HEK293 (cell line): ENCODE measurements around the gene CMPK1.

Source experiments
- CTCF ChIP-seq: fragments of 450-650 bp; formaldehyde crosslinking; IDR thresholded peaks from 2 replicates; pipeline ENCODE4 v1.5.1; 2016; ENCODE audit warnings: missing biosample characterization, missing genetic modification characterization
- PATZ1 ChIP-seq: fragments of 450-650 bp; formaldehyde crosslinking; IDR thresholded peaks from 2 replicates; pipeline ENCODE4 v1.5.1; 2016; ENCODE audit warnings: missing biosample characterization, missing genetic modification characterization
- RBAK ChIP-seq: fragments of 450-650 bp; formaldehyde crosslinking; IDR thresholded peaks from 2 replicates; pipeline ENCODE4 v1.5.1; 2016; ENCODE audit warnings: missing biosample characterization, missing genetic modification characterization
- SALL2 ChIP-seq: fragments of 450-650 bp; formaldehyde crosslinking; IDR thresholded peaks from 2 replicates; pipeline ENCODE4 v1.5.0; 2017; ENCODE audit warnings: missing biosample characterization, mild to moderate bottlenecking, missing genetic modification characterization, borderline replicate concordance
- SCRT1 ChIP-seq: fragments of 450-650 bp; formaldehyde crosslinking; IDR thresholded peaks from 2 replicates; pipeline ENCODE4 v1.5.1; 2016; ENCODE audit warnings: missing biosample characterization, missing genetic modification characterization, borderline replicate concordance
- ZBTB8A ChIP-seq: fragments of 450-650 bp; formaldehyde crosslinking; IDR thresholded peaks from 2 replicates; pipeline ENCODE4 v1.5.1; 2016; ENCODE audit warnings: missing biosample characterization, missing genetic modification characterization
- ZNF335 ChIP-seq: fragments of 450-650 bp; formaldehyde crosslinking; conservative IDR thresholded peaks from 2 replicates; pipeline ENCODE4 v1.5.1; 2016; ENCODE audit warnings: missing biosample characterization, missing genetic modification characterization
- ZNF433 ChIP-seq: fragments of 450-650 bp; formaldehyde crosslinking; IDR thresholded peaks from 2 replicates; pipeline ENCODE4 v1.5.1; 2016; ENCODE audit warnings: missing biosample characterization, missing genetic modification characterization, low read depth
- ZNF529 ChIP-seq: fragments of 450-650 bp; formaldehyde crosslinking; IDR thresholded peaks from 2 replicates; pipeline ENCODE4 v1.5.1; 2017; ENCODE audit warnings: missing genetic modification characterization, missing biosample characterization; ENCODE audit not compliant: insufficient replicate concordance
- ZNF560 ChIP-seq: fragments of 450-650 bp; formaldehyde crosslinking; IDR thresholded peaks from 2 replicates; pipeline ENCODE4 v1.5.1; 2017; ENCODE audit warnings: missing biosample characterization, missing genetic modification characterization, borderline replicate concordance
- ZNF561 ChIP-seq: fragments of 450-650 bp; IDR thresholded peaks from 2 replicates; pipeline ENCODE4 v1.5.1; 2018; ENCODE audit warnings: missing biosample characterization, missing genetic modification characterization, borderline replicate concordance
- ZNF785 ChIP-seq: fragments of 450-650 bp; formaldehyde crosslinking; IDR thresholded peaks from 2 replicates; pipeline ENCODE4 v1.5.1; 2016; ENCODE audit warnings: missing biosample characterization, missing genetic modification characterization
- TF ChIP-seq, protein P1 (sequence below): fragments of 450-650 bp; formaldehyde crosslinking; optimal IDR thresholded peaks from 2 replicates; pipeline ENCODE3; 2016; ENCODE audit warnings: missing biosample characterization, mild to moderate bottlenecking, missing genetic modification characterization

DNA sequence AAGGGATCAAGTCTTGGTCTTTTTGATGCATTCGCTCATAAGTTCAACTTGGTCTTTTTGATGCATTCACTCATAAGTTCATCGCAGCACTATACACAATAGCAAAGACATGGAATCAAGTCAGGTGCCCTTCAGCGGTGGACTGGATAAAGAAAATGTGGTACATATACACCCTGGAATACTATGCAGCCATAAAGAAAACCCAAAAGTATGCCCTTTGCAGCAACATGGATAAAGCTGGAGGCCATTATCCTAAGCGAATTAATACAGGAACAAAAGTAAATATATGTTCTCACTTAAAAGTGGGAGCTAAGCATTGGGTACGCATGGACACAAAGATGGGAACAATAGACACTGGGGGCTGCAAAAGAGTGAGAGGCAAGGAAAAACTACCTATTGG is 52.7 kb downstream of the CMPK1 start:
- TF ChIP-seq ZNF561 (tag by site-specific recombination) = no peak
- no peak for TF ChIP-seq ZNF560 (tag by site-specific recombination)
- TF ChIP-seq RBAK (tag by site-specific recombination) = no peak
- TF ChIP-seq CTCF (tag by site-specific recombination) = no peak
- TF ChIP-seq ZNF529 (tag by site-specific recombination) = no peak
- TF ChIP-seq ZNF785 = no peak
- TF ChIP-seq ZNF335 = no peak
- no peak for TF ChIP-seq ZBTB8A (tag by site-specific recombination)
- no peak for TF ChIP-seq SALL2 (tag by site-specific recombination)
- no peak for TF ChIP-seq ZNF433 (tag by site-specific recombination)
- TF ChIP-seq PATZ1 (tag by site-specific recombination) = no peak
- no peak for TF ChIP-seq SCRT1 (tag by site-specific recombination)
- TF ChIP-seq, protein P1, sequence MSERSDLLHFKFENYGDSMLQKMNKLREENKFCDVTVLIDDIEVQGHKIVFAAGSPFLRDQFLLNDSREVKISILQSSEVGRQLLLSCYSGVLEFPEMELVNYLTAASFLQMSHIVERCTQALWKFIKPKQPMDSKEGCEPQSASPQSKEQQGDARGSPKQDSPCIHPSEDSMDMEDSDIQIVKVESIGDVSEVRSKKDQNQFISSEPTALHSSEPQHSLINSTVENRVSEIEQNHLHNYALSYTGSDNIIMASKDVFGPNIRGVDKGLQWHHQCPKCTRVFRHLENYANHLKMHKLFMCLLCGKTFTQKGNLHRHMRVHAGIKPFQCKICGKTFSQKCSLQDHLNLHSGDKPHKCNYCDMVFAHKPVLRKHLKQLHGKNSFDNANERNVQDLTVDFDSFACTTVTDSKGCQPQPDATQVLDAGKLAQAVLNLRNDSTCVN = no peak
